Osteoblast (primary cell): ENCODE data around the gene HHIPL1. TPM values are rescaled to one million over a fixed set of nuclear protein-coding genes. Genes with fewer than 3 reads are reported as not detected.

ENCODE experiments used
- DNase-seq: peaks from one replicate; pipeline ENCODE4 v3.0.0; 2011; ENCODE audit warnings: low spot score, mixed read lengths; ENCODE audit not compliant: insufficient read length; ENCODE audit errors: missing footprints
- H2AFZ ChIP-seq: 2 replicates; pipeline ENCODE4 v1.6.0; 2011; ENCODE audit warnings: mild to moderate bottlenecking, low read length
- H3K27ac ChIP-seq: 2 replicates; pipeline ENCODE4 v1.5.1; 2011; ENCODE audit warnings: mild to moderate bottlenecking, low read depth, low read length, moderate library complexity
- H3K27me3 ChIP-seq: 2 replicates; pipeline ENCODE4 v1.6.0; 2012; ENCODE audit warnings: mild to moderate bottlenecking, control low read depth, inconsistent platforms, low read length, moderate library complexity; ENCODE audit not compliant: insufficient read depth
- H3K36me3 ChIP-seq: 2 replicates; pipeline ENCODE4 v1.5.1; 2011; ENCODE audit warnings: mild to moderate bottlenecking, low read length, control low read depth, moderate library complexity; ENCODE audit not compliant: insufficient read depth
- H3K4me1 ChIP-seq: 2 replicates; pipeline ENCODE4 v1.5.1; 2011; ENCODE audit warnings: mild to moderate bottlenecking, low read length, control low read depth, moderate library complexity; ENCODE audit not compliant: insufficient read depth
- H3K4me2 ChIP-seq: 2 replicates; pipeline ENCODE4 v1.6.0; 2011; ENCODE audit warnings: mild to moderate bottlenecking, low read length; ENCODE audit not compliant: insufficient read depth
- H3K4me3 ChIP-seq: fragments of 200-600 bp; sonication (generic); 3 replicates; pipeline ENCODE4 v1.5.1; 2012; ENCODE audit warnings: mild to moderate bottlenecking, low read length, inconsistent platforms; ENCODE audit not compliant: insufficient read depth
- H3K79me2 ChIP-seq: 2 replicates; pipeline ENCODE4 v1.6.0; 2012; ENCODE audit warnings: mild to moderate bottlenecking, low read length, control low read depth, inconsistent platforms; ENCODE audit not compliant: insufficient read depth
- H3K9me3 ChIP-seq: 2 replicates; pipeline ENCODE4 v1.5.1; 2011; ENCODE audit warnings: low read depth, low read length, control low read depth
- H4K20me1 ChIP-seq: 2 replicates; pipeline ENCODE4 v1.6.0; 2012; ENCODE audit warnings: mild to moderate bottlenecking, low read length, control low read depth; ENCODE audit not compliant: insufficient read depth
- total RNA-seq: library from RNA; depleted of rRNA; stranded (reverse); fragments of >200 nt; gene quantifications from 2 replicates; pipeline ENCODE4 v1.2.3, GENCODE V29; 2012
- TF ChIP-seq, protein P1 (sequence below): IDR thresholded peaks from 2 replicates; pipeline ENCODE4 v1.5.1; 2011; ENCODE audit warnings: mild to moderate bottlenecking, low read depth, low read length, moderate library complexity; ENCODE audit errors: extremely low read depth

Gene HHIPL1
- total RNA-seq, 1 donor: 12.3 TPM

- H3K4me2 ChIP-seq: no peak overlapping the region
- peaks cover 6% of the 10 kb centered on the region for H3K9me3 ChIP-seq
- H3K36me3 ChIP-seq: peaks cover 3% of the 10 kb centered on the region
- H3K4me3 ChIP-seq: no peak overlapping the region
- no peaks in the 10 kb centered on the region for H4K20me1 ChIP-seq
- DNase-seq: no peak
- peaks cover 30% of the 10 kb centered on the region for H3K4me1 ChIP-seq
- H2AFZ ChIP-seq: no peak overlapping the region
- TF ChIP-seq, protein P1, sequence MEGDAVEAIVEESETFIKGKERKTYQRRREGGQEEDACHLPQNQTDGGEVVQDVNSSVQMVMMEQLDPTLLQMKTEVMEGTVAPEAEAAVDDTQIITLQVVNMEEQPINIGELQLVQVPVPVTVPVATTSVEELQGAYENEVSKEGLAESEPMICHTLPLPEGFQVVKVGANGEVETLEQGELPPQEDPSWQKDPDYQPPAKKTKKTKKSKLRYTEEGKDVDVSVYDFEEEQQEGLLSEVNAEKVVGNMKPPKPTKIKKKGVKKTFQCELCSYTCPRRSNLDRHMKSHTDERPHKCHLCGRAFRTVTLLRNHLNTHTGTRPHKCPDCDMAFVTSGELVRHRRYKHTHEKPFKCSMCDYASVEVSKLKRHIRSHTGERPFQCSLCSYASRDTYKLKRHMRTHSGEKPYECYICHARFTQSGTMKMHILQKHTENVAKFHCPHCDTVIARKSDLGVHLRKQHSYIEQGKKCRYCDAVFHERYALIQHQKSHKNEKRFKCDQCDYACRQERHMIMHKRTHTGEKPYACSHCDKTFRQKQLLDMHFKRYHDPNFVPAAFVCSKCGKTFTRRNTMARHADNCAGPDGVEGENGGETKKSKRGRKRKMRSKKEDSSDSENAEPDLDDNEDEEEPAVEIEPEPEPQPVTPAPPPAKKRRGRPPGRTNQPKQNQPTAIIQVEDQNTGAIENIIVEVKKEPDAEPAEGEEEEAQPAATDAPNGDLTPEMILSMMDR: no peak
- H3K27me3 ChIP-seq: no peaks in the 10 kb centered on the region
- no peaks in the 10 kb centered on the region for H3K79me2 ChIP-seq
- no peak overlapping the region for H3K27ac ChIP-seq
Measured at GRCh38 chr14:99674064-99674650, 29.2 kb downstream of the HHIPL1 start.

DNA sequence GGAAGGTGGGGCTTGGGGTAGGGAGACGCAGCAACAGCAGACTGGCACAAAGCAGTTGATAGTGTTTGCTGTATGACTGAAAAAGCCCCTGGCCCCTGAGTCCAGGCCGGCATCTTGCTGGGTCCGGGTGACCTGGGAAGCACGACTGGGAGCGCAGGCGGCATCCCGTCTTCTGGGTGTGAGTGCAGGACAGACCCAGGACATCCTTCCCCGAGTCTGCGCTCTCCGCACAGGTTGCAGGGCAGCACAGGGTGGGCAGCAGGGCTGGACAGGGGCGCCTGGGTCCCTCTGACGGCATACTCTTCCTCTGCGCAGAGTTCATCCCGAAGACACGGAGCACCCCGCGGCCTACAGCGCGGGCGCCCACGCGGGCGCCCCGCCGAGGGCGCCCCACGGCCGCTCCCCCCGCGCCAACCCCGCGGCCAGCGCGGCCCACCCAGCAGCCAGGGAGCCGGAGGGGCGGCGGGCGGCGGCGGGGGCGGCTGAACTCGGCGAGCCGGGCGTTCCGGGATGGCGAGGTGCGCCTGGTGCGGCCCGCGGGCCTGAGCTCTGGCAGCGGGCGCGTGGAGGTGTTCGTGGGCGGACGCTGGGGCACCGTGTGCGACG, 29.9 kb downstream of the HHIPL1 start:
- no peak for DNase-seq
- no peaks in the 10 kb centered on the region for H3K27me3 ChIP-seq
- H3K9me3 ChIP-seq: peaks cover 6% of the 10 kb centered on the region
- H3K4me2 ChIP-seq: no peak overlapping the region
- H4K20me1 ChIP-seq: no peaks in the 10 kb centered on the region
- TF ChIP-seq, protein P1: no peak
- peaks cover 30% of the 10 kb centered on the region for H3K4me1 ChIP-seq
- H3K36me3 ChIP-seq: no peaks in the 10 kb centered on the region
- H3K79me2 ChIP-seq: no peaks in the 10 kb centered on the region
- no peak overlapping the region for H3K4me3 ChIP-seq
- H2AFZ ChIP-seq: no peak overlapping the region
- H3K27ac ChIP-seq: no peak overlapping the region

- no peaks in the 10 kb centered on the region for H3K79me2 ChIP-seq
- H3K4me1 ChIP-seq: peaks cover 30% of the 10 kb centered on the region
- H3K4me3 ChIP-seq: no peak overlapping the region
- no peaks in the 10 kb centered on the region for H4K20me1 ChIP-seq
- H2AFZ ChIP-seq: no peak overlapping the region
- no peak overlapping the region for H3K27ac ChIP-seq
- no peaks in the 10 kb centered on the region for H3K27me3 ChIP-seq
- TF ChIP-seq, protein P1: no peak
- no peaks in the 10 kb centered on the region for H3K36me3 ChIP-seq
- DNase-seq: peak; percentile 62
- H3K9me3 ChIP-seq: peaks cover 6% of the 10 kb centered on the region
- no peak overlapping the region for H3K4me2 ChIP-seq
Measured at GRCh38 chr14:99675382-99675835, 30.5 kb downstream of the HHIPL1 start.

GRCh38 chr14:99675951-99676350, 31.0 kb downstream of the HHIPL1 start:
- H3K27ac ChIP-seq: no peak overlapping the region
- H3K27me3 ChIP-seq: no peaks in the 10 kb centered on the region
- H3K79me2 ChIP-seq: no peaks in the 10 kb centered on the region
- no peak overlapping the region for H2AFZ ChIP-seq
- H3K9me3 ChIP-seq: peaks cover 6% of the 10 kb centered on the region
- H3K36me3 ChIP-seq: no peaks in the 10 kb centered on the region
- no peaks in the 10 kb centered on the region for H4K20me1 ChIP-seq
- no peak overlapping the region for H3K4me3 ChIP-seq
- H3K4me2 ChIP-seq: no peak overlapping the region
- H3K4me1 ChIP-seq: peaks cover 25% of the 10 kb centered on the region
- TF ChIP-seq, protein P1: no peak
- DNase-seq: peak; percentile 73
